Measurements from ENCODE around the gene AP2B1.

The AP2B1 gene

GRCh38 chr17:35717475-35717874, 130.4 kb downstream of the AP2B1 start:
- peaks cover 4% of the 10 kb centered on the region for H3K36me3 ChIP-seq (ENCODE audit: control insufficient read depth, insufficient read depth, low read length, severe bottlenecking)
- H3K4me3 ChIP-seq (ENCODE audit: low read length): peak overlapping the region; percentile 71
- H3K27me3 ChIP-seq (replicated peaks; ENCODE audit: control insufficient read depth, insufficient read depth, low read length): no peaks in the 10 kb centered on the region
- no peaks in the 10 kb centered on the region for H3K9me3 ChIP-seq (ENCODE audit: control insufficient read depth, low read length)
- H3K4me1 ChIP-seq (ENCODE audit: control insufficient read depth, insufficient read depth, low read length): peaks cover 68% of the 10 kb centered on the region
- no peak for DNase-seq (ENCODE audit: low read depth)
- H3K9ac ChIP-seq (ENCODE audit: low read length): peak overlapping the region; percentile 72

GRCh38 chr17:35723735-35724134, 136.6 kb downstream of the AP2B1 start:
- Histone ChIP-seq H3K4me3 (ENCODE audit: low read length) (no peak overlapping the region), H3K27me3 (replicated peaks; ENCODE audit: control insufficient read depth, insufficient read depth, low read length) (no peaks in the 10 kb centered on the region), H3K36me3 (ENCODE audit: control insufficient read depth, insufficient read depth, low read length, severe bottlenecking) (peaks cover 26% of the 10 kb centered on the region), H3K9ac (ENCODE audit: low read length) (no peak overlapping the region), H3K4me1 (ENCODE audit: control insufficient read depth, insufficient read depth, low read length) (peaks cover 33% of the 10 kb centered on the region), H3K9me3 (ENCODE audit: control insufficient read depth, low read length) (no peaks in the 10 kb centered on the region)
- no peak for DNase-seq (ENCODE audit: low read depth)

- DNase-seq (ENCODE audit: low read depth): no peak
- Histone ChIP-seq H3K9ac (ENCODE audit: low read length) (no peak overlapping the region), H3K36me3 (ENCODE audit: control insufficient read depth, insufficient read depth, low read length, severe bottlenecking) (peaks cover 23% of the 10 kb centered on the region)
Measured at GRCh38 chr17:35725058-35725457, 137.9 kb downstream of the AP2B1 start.

GRCh38 chr17:35725802-35726126, 138.6 kb downstream of the AP2B1 start:
- Histone ChIP-seq H3K4me3 (ENCODE audit: low read length) (peak overlapping the region; percentile 29), H3K4me1 (ENCODE audit: control insufficient read depth, insufficient read depth, low read length) (peaks cover 27% of the 10 kb centered on the region), H3K9me3 (ENCODE audit: control insufficient read depth, low read length) (no peaks in the 10 kb centered on the region), H3K9ac (ENCODE audit: low read length) (peak overlapping the region; percentile 53), H3K27me3 (replicated peaks; ENCODE audit: control insufficient read depth, insufficient read depth, low read length) (no peaks in the 10 kb centered on the region), H3K36me3 (ENCODE audit: control insufficient read depth, insufficient read depth, low read length, severe bottlenecking) (peaks cover 23% of the 10 kb centered on the region)
- no peak for DNase-seq (ENCODE audit: low read depth)

More at GRCh38 chr17:35725058-35725457, 137.9 kb downstream of the AP2B1 start:
- no peaks in the 10 kb centered on the region for H3K9me3 ChIP-seq (ENCODE audit: control insufficient read depth, low read length)
- no peak overlapping the region for H3K4me3 ChIP-seq (ENCODE audit: low read length)
- peaks cover 27% of the 10 kb centered on the region for H3K4me1 ChIP-seq (ENCODE audit: control insufficient read depth, insufficient read depth, low read length)
- no peaks in the 10 kb centered on the region for H3K27me3 ChIP-seq (replicated peaks; ENCODE audit: control insufficient read depth, insufficient read depth, low read length)

- peak overlapping the region; percentile 71 for H3K9ac ChIP-seq (ENCODE audit: low read length)
- DNase-seq (ENCODE audit: low read depth): peak; percentile 98
- peak overlapping the region; percentile 59 for H3K4me3 ChIP-seq (ENCODE audit: low read length)
- H3K9me3 ChIP-seq (ENCODE audit: control insufficient read depth, low read length): no peaks in the 10 kb centered on the region
- H3K4me1 ChIP-seq (ENCODE audit: control insufficient read depth, insufficient read depth, low read length): peaks cover 32% of the 10 kb centered on the region
- H3K27me3 ChIP-seq (replicated peaks; ENCODE audit: control insufficient read depth, insufficient read depth, low read length): no peaks in the 10 kb centered on the region
- peaks cover 23% of the 10 kb centered on the region for H3K36me3 ChIP-seq (ENCODE audit: control insufficient read depth, insufficient read depth, low read length, severe bottlenecking)
Measured at GRCh38 chr17:35726127-35726952, 139.2 kb downstream of the AP2B1 start.

- H3K27me3 ChIP-seq (replicated peaks; ENCODE audit: control insufficient read depth, insufficient read depth, low read length): no peaks in the 10 kb centered on the region
- H3K36me3 ChIP-seq (ENCODE audit: control insufficient read depth, insufficient read depth, low read length, severe bottlenecking): peaks cover 23% of the 10 kb centered on the region
- H3K9ac ChIP-seq (ENCODE audit: low read length): peak overlapping the region; percentile 71
- peak; percentile 50 for DNase-seq (ENCODE audit: low read depth)
- no peaks in the 10 kb centered on the region for H3K9me3 ChIP-seq (ENCODE audit: control insufficient read depth, low read length)
- H3K4me1 ChIP-seq (ENCODE audit: control insufficient read depth, insufficient read depth, low read length): peaks cover 33% of the 10 kb centered on the region
- H3K4me3 ChIP-seq (ENCODE audit: low read length): peak overlapping the region; percentile 59
Measured at GRCh38 chr17:35726953-35727460, 139.9 kb downstream of the AP2B1 start.

GRCh38 chr17:35727635-35728034, 140.5 kb downstream of the AP2B1 start:
- peaks cover under 1% of the 10 kb centered on the region for H3K27me3 ChIP-seq (replicated peaks; ENCODE audit: control insufficient read depth, insufficient read depth, low read length)
- no peaks in the 10 kb centered on the region for H3K9me3 ChIP-seq (ENCODE audit: control insufficient read depth, low read length)
- no peak overlapping the region for H3K4me3 ChIP-seq (ENCODE audit: low read length)
- H3K4me1 ChIP-seq (ENCODE audit: control insufficient read depth, insufficient read depth, low read length): peaks cover 33% of the 10 kb centered on the region
- DNase-seq (ENCODE audit: low read depth): no peak
- H3K9ac ChIP-seq (ENCODE audit: low read length): no peak overlapping the region
- peaks cover 23% of the 10 kb centered on the region for H3K36me3 ChIP-seq (ENCODE audit: control insufficient read depth, insufficient read depth, low read length, severe bottlenecking)

- no peak for DNase-seq (ENCODE audit: low read depth)
- H3K4me1 ChIP-seq (ENCODE audit: control insufficient read depth, insufficient read depth, low read length): peaks cover 33% of the 10 kb centered on the region
- H3K9ac ChIP-seq (ENCODE audit: low read length): no peak overlapping the region
- no peaks in the 10 kb centered on the region for H3K9me3 ChIP-seq (ENCODE audit: control insufficient read depth, low read length)
- peaks cover 16% of the 10 kb centered on the region for H3K36me3 ChIP-seq (ENCODE audit: control insufficient read depth, insufficient read depth, low read length, severe bottlenecking)
- H3K27me3 ChIP-seq (replicated peaks; ENCODE audit: control insufficient read depth, insufficient read depth, low read length): peaks cover 8% of the 10 kb centered on the region
- no peak overlapping the region for H3K4me3 ChIP-seq (ENCODE audit: low read length)
Measured at GRCh38 chr17:35728551-35728950, 141.4 kb downstream of the AP2B1 start.

- Histone ChIP-seq H3K36me3 (ENCODE audit: control insufficient read depth, insufficient read depth, low read length, severe bottlenecking) (peaks cover 7% of the 10 kb centered on the region), H3K4me3 (ENCODE audit: low read length) (no peak overlapping the region), H3K9me3 (ENCODE audit: control insufficient read depth, low read length) (no peaks in the 10 kb centered on the region), H3K9ac (ENCODE audit: low read length) (no peak overlapping the region), H3K27me3 (replicated peaks; ENCODE audit: control insufficient read depth, insufficient read depth, low read length) (peaks cover 13% of the 10 kb centered on the region), H3K4me1 (ENCODE audit: control insufficient read depth, insufficient read depth, low read length) (peaks cover 33% of the 10 kb centered on the region)
- no peak for DNase-seq (ENCODE audit: low read depth)
Measured at GRCh38 chr17:35729405-35729833, 142.3 kb downstream of the AP2B1 start.

GRCh38 chr17:35730400-35731005, 143.4 kb downstream of the AP2B1 start:
- no peak for DNase-seq (ENCODE audit: low read depth)
- Histone ChIP-seq H3K27me3 (replicated peaks; ENCODE audit: control insufficient read depth, insufficient read depth, low read length) (peaks cover 13% of the 10 kb centered on the region), H3K4me3 (ENCODE audit: low read length) (no peak overlapping the region), H3K9ac (ENCODE audit: low read length) (no peak overlapping the region), H3K4me1 (ENCODE audit: control insufficient read depth, insufficient read depth, low read length) (peaks cover 26% of the 10 kb centered on the region), H3K9me3 (ENCODE audit: control insufficient read depth, low read length) (no peaks in the 10 kb centered on the region), H3K36me3 (ENCODE audit: control insufficient read depth, insufficient read depth, low read length, severe bottlenecking) (no peaks in the 10 kb centered on the region)

GRCh38 chr17:35731239-35731916, 144.3 kb downstream of the AP2B1 start, which contains the start of gene RASL10B:
TSS of gene RASL10B (plus strand) at chr17:35731639. CDS start at chr17:35735185, 3,546 bp downstream.
- H3K36me3 ChIP-seq (ENCODE audit: control insufficient read depth, insufficient read depth, low read length, severe bottlenecking): no peaks in the 10 kb centered on the region
- peak within 1 kb of the TSS; percentile 78 for H3K9ac ChIP-seq (ENCODE audit: low read length)
- no peaks in the 10 kb centered on the region for H3K9me3 ChIP-seq (ENCODE audit: control insufficient read depth, low read length)
- peaks cover 13% of the 10 kb centered on the region for H3K27me3 ChIP-seq (replicated peaks; ENCODE audit: control insufficient read depth, insufficient read depth, low read length)
- H3K4me1 ChIP-seq (ENCODE audit: control insufficient read depth, insufficient read depth, low read length): peaks cover 18% of the 10 kb centered on the region
- peak within 1 kb of the TSS; percentile 81 for H3K4me3 ChIP-seq (ENCODE audit: low read length)
- DNase-seq (ENCODE audit: low read depth): peak; percentile 82

All from adipocyte (in vitro differentiated cells).